ENCODE measurements around the gene DLEC1. TPM values are rescaled to one million over a fixed set of nuclear protein-coding genes. Genes with fewer than 3 reads are reported as not detected.

DLEC1 gene
- total and polyA plus RNA-seq, 11 donors = 0.06 to 1.3 (median 0.16) TPM; not detected in 1

DNA sequence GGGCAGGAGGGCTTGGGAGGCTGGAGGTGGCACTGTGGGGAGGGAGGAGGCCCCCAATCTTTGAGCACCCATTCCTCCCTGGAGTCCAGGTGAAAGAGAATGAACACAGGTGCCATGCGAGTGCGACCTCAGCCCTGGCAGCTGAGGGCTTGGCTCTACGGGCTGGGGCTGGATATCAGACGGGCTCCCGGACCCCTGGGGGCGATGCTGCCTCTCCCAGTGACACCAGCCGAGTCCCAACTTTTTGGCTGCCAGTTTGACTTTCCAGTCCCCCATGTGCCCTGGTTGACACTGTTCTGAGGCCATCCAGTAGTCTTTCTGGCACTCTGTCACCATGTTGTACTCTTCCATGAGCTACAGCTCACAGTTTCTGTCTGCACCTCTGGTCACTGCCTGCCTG is 47.2 kb upstream of the DLEC1 start:
- H3K4me1 ChIP-seq = peaks cover 0 to 30% (median 11%) of the 10 kb centered on the region in 12 donors
- TF ChIP-seq POLR2A (IDR thresholded peaks at IDR 0.05) (no peak), CTCF (IDR thresholded peaks at IDR 0.05) (no peak)
- DNase-seq (peak in 1 of 5 donors; percentile 16), ATAC-seq (peak in 1 of 4 donors; percentile 10)
- H3K4me3 ChIP-seq = no peak overlapping the region
- WGBS, 4 donors = 81 to 90% (median 86%) methylated on average over 3 to 7 of the region's 7 CpGs
- no peaks in the 10 kb centered on the region for H3K36me3 ChIP-seq
- H3K27me3 ChIP-seq = no peaks in the 10 kb centered on the region
- no peaks in the 10 kb centered on the region for H3K9me3 ChIP-seq
- intact Hi-C loops (cut with DNase I) = no loop called here
- no peak overlapping the region for H3K27ac ChIP-seq

- Histone ChIP-seq H3K36me3 (no peaks in the 10 kb centered on the region), H3K4me3 (no peak overlapping the region)
- peak in 1 of 5 donors; percentile 4 for DNase-seq
These were observed 46.5 kb upstream of the DLEC1 start for GRCh38 chr3:37992271-37993066.

DNA sequence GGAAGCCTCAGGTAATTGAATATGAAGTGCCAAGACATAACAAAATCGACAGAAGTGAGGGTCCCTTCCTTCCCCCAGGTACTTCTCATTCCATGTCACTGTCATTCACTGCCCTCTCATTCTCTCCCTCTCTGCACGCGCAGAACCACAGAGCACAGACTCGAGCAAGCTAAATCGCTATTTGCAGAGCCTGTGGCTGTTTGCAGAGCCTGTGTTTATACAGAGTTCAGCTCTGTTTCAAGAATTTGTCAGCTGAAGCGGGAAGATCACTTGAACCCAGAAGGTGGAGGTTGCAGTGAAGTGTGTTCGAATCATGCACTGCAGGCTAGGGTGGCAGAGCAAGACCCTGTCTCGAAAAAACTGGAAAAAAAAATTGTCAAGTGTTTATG is 45.9 kb upstream of the DLEC1 start:
- peaks cover 0 to 38% (median 13%) of the 10 kb centered on the region in 12 donors for H3K4me1 ChIP-seq
- no peak overlapping the region for H3K4me3 ChIP-seq
- 88 to 92% (median 91%) methylated on average over 8 of the region's 8 CpGs for WGBS, 4 donors
- H3K27me3 ChIP-seq = no peaks in the 10 kb centered on the region
- H3K36me3 ChIP-seq = no peaks in the 10 kb centered on the region
- TF ChIP-seq CTCF (IDR thresholded peaks at IDR 0.05) (no peak), POLR2A (IDR thresholded peaks at IDR 0.05) (no peak)
- no peaks in the 10 kb centered on the region for H3K9me3 ChIP-seq
- intact Hi-C loops (cut with DNase I) = no loop called here
- DNase-seq = no peak
- ATAC-seq = no peak
- H3K27ac ChIP-seq = peak overlapping the region in 2 of 12 donors; percentile 83 to 94

More at GRCh38 chr3:37992271-37993066, 46.5 kb upstream of the DLEC1 start:
- no peak overlapping the region for H3K27ac ChIP-seq
- WGBS, 4 donors = 85 to 88% (median 87%) methylated on average over 9 of the region's 9 CpGs
- H3K27me3 ChIP-seq = no peaks in the 10 kb centered on the region
- intact Hi-C loops (cut with DNase I) = no loop called here
- ATAC-seq = no peak
- peaks cover 0 to 32% (median 11%) of the 10 kb centered on the region in 12 donors for H3K4me1 ChIP-seq
- TF ChIP-seq POLR2A (IDR thresholded peaks at IDR 0.05) (no peak), CTCF (IDR thresholded peaks at IDR 0.05) (no peak)
- no peaks in the 10 kb centered on the region for H3K9me3 ChIP-seq

DNA sequence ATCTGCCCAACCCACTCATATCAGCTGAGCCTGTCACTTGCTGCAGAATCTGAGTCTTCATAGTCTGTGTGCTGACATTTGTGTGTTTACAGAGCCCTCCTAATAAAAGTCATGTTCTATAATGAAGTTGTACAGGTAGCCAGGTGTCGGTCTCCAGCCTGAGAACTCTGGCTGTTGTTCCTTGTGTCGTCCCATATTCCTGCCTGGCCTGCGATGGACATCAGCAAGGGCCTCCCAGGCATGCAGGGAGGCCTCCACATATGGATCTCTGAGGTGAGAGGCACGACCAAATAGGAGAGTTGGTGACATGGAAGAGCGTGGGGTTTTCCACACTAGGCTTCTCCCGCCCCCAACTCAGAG is 45.6 kb upstream of the DLEC1 start:
- ATAC-seq (no peak), DNase-seq (no peak)
- intact Hi-C loops (cut with DNase I) = no loop called here
- WGBS, 4 donors = 64 to 73% (median 69%) methylated on average over 6 of the region's 6 CpGs
- no peaks in the 10 kb centered on the region for H3K36me3 ChIP-seq
- H3K4me3 ChIP-seq = peak overlapping the region in 10 of 12 donors; percentile 56 to 69 (median 67)
- H3K27me3 ChIP-seq = no peaks in the 10 kb centered on the region
- peaks cover 0 to 41% (median 17%) of the 10 kb centered on the region in 12 donors for H3K4me1 ChIP-seq
- no peaks in the 10 kb centered on the region for H3K9me3 ChIP-seq
- peak overlapping the region; percentile 44 to 94 (median 81) for H3K27ac ChIP-seq
- TF ChIP-seq POLR2A (IDR thresholded peaks at IDR 0.05) = no peak
- peak in 1 of 12 donors; percentile 1 for TF ChIP-seq CTCF (IDR thresholded peaks at IDR 0.05)
